22Rv1 (cell line): ENCODE measurements around the gene TMTC2.
"Not testable (repeated sequence)": the region's sequence is repeated elsewhere in the genome, so short reads cannot be mapped to it uniquely, and the experiment has no call there.

ENCODE experiments used
- CTCF ChIP-seq: fragments of 450-650 bp; IDR thresholded peaks from 2 replicates; pipeline ENCODE4 v1.5.1; 2017; ENCODE audit warnings: mild to moderate bottlenecking
- ZFX ChIP-seq: fragments of 450-650 bp; IDR thresholded peaks from 2 replicates; pipeline ENCODE4 v1.6.1; 2017; ENCODE audit warnings: antibody characterized with exemption, borderline replicate concordance

GRCh38 chr12:82765206-82765605 lies 78.5 kb downstream of the TMTC2 start:
- TF ChIP-seq CTCF, ZFX: not testable (repeated sequence)
